ENCODE results near the gene STX16. TPM values are rescaled to one million over a fixed set of nuclear protein-coding genes. Genes with fewer than 3 reads are reported as not detected.

The STX16 gene
- total RNA-seq, 1 donor from 2014 or later = 33.2 TPM

- DNase-seq = no peak
Observed at GRCh38 chr20:58652606-58653294, 1.7 kb downstream of the STX16 start.

GRCh38 chr20:58654337-58654736 lies 3.3 kb downstream of the STX16 start:
- DNase-seq = no peak

DNA sequence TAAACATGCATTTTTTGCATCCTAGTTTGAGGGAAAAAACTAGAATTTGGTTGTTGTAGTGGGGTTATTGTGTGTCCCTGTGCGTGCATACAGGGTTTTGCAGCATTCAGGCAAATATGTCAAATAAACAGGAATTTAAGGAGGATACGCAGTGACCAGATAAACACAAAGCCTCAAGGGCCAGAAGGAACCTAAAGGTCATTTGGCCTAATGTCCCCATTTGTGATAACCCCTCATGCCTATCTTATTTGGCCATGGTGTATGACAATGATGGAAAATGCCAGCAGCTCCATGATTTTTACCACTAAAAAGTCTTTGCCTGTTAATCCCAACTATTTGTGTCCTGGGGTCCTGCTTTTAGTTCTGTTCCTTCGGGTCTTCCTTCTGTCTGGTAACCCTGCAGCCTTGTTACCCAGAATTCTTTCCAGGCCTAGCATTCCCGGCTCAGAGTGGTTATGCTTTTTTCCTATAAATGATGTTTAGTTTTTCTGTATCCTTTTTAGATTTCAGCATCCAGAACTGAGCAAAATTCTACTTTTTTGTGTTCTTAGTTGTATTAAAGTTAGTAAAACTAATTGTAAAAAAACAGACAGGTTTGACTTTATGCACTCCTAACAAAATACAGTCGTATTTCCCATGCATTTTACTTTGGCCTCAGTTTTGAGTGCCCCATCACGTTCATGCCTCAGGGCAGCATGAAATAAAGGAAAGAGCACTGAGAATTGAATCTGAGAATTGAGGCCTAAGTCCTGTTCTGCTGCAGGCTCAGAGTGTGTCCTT lies 4.4 kb downstream of the STX16 start:
- no peak for DNase-seq

DNA sequence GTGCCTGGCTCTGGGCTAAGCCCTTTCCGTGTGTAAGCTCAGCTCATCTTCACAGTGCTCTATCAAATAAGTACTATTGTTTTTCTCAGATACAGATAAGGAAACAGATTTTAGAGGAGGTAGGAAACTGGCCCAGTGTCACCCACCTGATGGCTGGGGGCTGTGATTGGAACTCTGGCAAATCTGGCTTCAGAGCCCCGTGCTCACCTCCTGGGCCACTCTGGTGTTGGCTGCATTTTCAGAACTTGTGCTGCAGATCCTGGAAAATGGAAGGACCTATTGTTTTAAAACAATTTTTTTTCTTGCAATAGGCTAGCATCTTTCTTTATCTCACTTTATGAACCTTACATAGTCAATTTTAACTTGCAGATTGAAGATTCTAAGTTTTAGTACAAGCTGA lies 5.7 kb downstream of the STX16 start:
- DNase-seq = no peak

- no peak for DNase-seq
Observed at GRCh38 chr20:58657262-58657661, 6.2 kb downstream of the STX16 start.

GRCh38 chr20:58657986-58658385 lies 6.9 kb downstream of the STX16 start:
- DNase-seq = no peak

GRCh38 chr20:58658760-58659159 lies 7.7 kb downstream of the STX16 start:
- DNase-seq = no peak

- DNase-seq = no peak
Observed at GRCh38 chr20:58659841-58660240, 8.8 kb downstream of the STX16 start.

- DNase-seq = no peak
Observed at GRCh38 chr20:58660855-58661597, 9.9 kb downstream of the STX16 start.

DNA sequence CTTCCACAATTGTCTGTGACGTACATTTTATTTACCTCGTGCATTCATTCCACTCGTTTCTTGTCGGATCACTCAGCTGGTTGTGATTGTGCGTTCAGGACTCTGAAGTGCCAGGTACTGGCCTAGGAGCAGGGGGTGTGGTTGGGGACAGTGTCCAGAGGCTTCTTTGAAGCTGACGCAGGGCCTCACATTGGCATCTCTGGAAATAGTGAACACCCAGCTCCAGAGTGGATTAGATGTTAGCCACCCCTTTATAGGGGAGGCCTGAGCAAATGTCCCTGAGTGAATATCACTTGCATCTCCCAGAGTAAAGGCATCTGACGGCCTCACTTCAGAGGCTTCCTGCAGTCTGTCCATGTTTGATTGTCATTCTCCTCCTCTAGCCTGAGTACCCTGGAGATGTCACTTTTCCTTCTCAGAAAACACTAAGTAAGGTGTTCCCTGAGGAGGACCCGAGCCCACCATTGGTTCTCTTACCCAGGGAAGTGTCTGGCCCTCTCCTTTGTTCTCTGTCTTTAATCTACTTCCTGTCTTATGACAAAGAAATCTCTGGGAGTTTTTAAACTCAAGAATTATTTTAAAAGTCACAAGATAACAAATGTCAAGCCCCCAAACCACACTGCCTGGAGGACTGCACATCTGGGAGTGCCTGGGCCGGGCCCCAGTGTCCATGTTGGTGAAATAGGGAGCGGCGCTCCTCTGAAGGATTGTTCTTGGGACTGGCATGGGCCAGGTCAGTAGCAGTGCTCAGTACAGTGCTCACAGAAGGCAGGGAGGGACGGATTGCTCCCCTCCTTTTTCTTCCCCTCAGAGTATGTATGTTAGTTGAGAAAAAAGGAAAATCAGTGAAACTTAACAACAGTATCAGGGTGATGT lies 10.8 kb downstream of the STX16 start:
- DNase-seq = no peak

- no peak for DNase-seq
Observed at GRCh38 chr20:58664331-58664730, 13.2 kb downstream of the STX16 start.

GRCh38 chr20:58664883-58665282 lies 13.8 kb downstream of the STX16 start:
- no peak for DNase-seq

DNA sequence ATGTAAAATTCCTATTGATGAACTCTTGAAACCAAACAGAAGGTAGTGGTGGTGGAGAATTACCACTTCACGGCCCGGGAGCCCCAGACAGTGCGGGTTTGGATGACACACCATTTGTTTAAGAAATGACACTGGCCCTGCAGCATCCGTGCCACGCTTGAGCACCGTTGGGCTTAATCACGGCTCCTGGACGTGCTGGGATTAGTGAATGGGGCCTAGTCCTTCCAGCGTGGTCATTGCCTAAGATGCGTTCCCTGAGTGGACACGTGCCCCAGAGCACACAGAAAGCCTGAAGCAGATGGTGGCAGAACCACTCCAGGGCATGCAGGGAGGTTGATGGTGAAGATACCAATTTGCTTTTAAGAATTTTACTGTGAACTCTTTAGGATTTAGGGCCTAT lies 14.5 kb downstream of the STX16 start:
- no peak for DNase-seq

- DNase-seq = no peak
Observed at GRCh38 chr20:58666702-58667101, 15.6 kb downstream of the STX16 start.

GRCh38 chr20:58667975-58668374 lies 16.9 kb downstream of the STX16 start:
- DNase-seq = no peak

- DNase-seq = no peak
Observed at GRCh38 chr20:58668901-58669286, 17.8 kb downstream of the STX16 start.

GRCh38 chr20:58669287-58670006 lies 18.4 kb downstream of the STX16 start:
- no peak for DNase-seq

GRCh38 chr20:58670102-58670501 lies 19.0 kb downstream of the STX16 start:
- DNase-seq = no peak

DNA sequence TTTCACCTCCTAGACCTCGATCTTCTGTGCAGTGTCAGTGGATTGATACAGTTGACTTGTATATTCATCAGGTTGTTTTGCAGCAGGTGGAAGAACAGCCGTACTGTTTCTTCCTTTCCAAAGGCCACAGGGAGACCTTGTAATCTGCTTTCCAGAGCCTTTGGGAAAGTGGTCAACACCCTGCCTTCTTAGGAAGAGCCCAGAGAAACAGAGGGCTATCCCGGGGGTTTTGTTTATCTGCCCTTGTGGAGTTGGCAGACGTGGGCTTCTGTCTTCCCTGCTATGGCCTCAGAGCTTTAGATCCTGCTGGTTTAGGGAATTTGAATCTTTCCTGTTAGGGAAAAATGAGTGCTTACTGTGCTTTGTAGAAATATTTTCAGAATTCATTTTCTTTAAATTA lies 19.6 kb downstream of the STX16 start:
- DNase-seq = no peak

GRCh38 chr20:58673119-58673518 lies 22.0 kb downstream of the STX16 start:
- DNase-seq = no peak

GRCh38 chr20:58675146-58675584 lies 24.1 kb downstream of the STX16 start:
- no peak for DNase-seq

DNA sequence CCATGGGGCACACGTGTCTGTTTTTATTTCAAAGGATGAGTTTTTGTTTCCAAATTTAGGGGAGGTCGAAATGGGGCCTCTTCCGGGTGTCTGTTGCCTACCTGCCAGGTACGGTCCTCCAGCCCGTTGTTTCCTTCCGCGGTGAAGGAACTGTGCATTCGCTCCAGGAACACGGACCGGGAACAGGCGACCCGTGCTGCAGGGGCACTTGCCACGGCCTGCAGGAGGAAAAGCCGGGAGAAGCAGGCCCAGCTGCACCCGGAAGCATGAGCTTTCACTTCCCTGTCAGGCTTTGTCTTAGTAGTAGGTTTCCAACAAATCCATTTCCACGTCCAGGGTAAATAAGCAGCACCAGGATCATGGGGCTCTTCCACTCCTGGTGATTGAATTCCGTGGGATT lies 24.6 kb downstream of the STX16 start:
- no peak for DNase-seq

All from occipital lobe (tissue), 2 donors.